Thoracic aorta (tissue), 2 donors: ENCODE data around the gene OR5H2. TPM values are rescaled to one million over a fixed set of nuclear protein-coding genes. Genes with fewer than 3 reads are reported as not detected.

ENCODE experiments used
- ATAC-seq: fragments of 150-250 bp; one replicate; pipeline ENCODE4 v1.8.0; 2017; ENCODE audit warnings: low read depth; ENCODE audit not compliant: insufficient number of reproducible peaks, low FRiP score
- DNase-seq: peaks from one replicate; pipeline ENCODE4 v3.0.0-alpha.2; 2020; ENCODE audit warnings: low spot score
- H3K27ac ChIP-seq, 2 donors: fragments of 200-600 bp; sonication (generic); 1 replicate in 1 of 2; 2 replicates in 1 of 2; pipeline ENCODE4 v1.5.1; 2016; ENCODE audit warnings: mild to moderate bottlenecking in 2 of 2, moderate library complexity in 2 of 2
- H3K27me3 ChIP-seq: fragments of 200-600 bp; sonication (generic); replicated peaks from 2 replicates; pipeline ENCODE4 v1.6.0; 2016; ENCODE audit warnings: mild to moderate bottlenecking; ENCODE audit not compliant: insufficient read depth
- H3K36me3 ChIP-seq: fragments of 200-600 bp; sonication (generic); one replicate; pipeline ENCODE4 v1.5.1; 2016
- H3K4me1 ChIP-seq, 2 donors: fragments of 200-600 bp; sonication (generic); 1 replicate in 1 of 2; 2 replicates in 1 of 2; pipeline versions ENCODE4 v1.5.1 to v1.6.0; 2016; ENCODE audit warnings: low read depth in 2 of 2, mild to moderate bottlenecking in 1 of 2; ENCODE audit not compliant: control insufficient read depth in 1 of 2
- H3K4me3 ChIP-seq: fragments of 200-600 bp; sonication (generic); 2 replicates; pipeline ENCODE4 v1.5.1; 2016; ENCODE audit warnings: mild to moderate bottlenecking
- H3K9me3 ChIP-seq: fragments of 200-600 bp; sonication (generic); 2 replicates; pipeline ENCODE4 v1.5.1; 2016
- CTCF ChIP-seq: fragments of 200-600 bp; sonication (generic); IDR thresholded peaks from one replicate; pipeline ENCODE4 v1.5.1; 2019; ENCODE audit warnings: antibody characterized with exemption
- total RNA-seq, 2 donors: library from RNA; depleted of rRNA; stranded (reverse); fragments of >200 nt; gene quantifications; one replicate each; pipeline versions ENCODE4 v1.1.0 to v1.2.3, GENCODE V29; 2016

Gene OR5H2
- total RNA-seq, 2 donors from 2014 or later = not detected

- Histone ChIP-seq H3K27ac (no peak overlapping the region), H3K4me1 (no peaks in the 10 kb centered on the region), H3K9me3 (no peaks in the 10 kb centered on the region), H3K36me3 (no peaks in the 10 kb centered on the region), H3K4me3 (no peak overlapping the region), H3K27me3 (no peaks in the 10 kb centered on the region)
- DNase-seq (no peak), ATAC-seq (no peak)
- TF ChIP-seq CTCF = no peak
These were observed 40.4 kb downstream of the OR5H2 start for GRCh38 chr3:98322686-98323085.

DNA sequence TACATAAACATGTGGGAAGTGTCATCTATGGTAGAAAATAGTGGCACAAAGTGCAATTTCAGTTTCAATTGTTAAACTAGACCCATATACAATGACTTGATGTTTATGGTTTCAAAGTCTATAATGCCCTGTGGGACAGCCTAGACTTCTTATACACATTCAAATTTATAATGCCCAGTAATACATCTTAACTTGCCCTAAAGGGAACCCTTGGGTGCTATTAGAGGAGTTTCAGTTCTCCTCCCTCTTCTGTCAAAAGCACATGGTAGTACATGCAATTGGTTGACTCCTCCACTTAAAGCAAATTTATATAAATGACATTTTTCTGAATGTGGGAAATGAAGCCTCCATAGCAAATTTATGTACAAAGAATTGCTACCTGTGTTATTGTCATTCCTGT, 41.1 kb downstream of the OR5H2 start:
- H3K36me3 ChIP-seq = no peaks in the 10 kb centered on the region
- no peak for ATAC-seq

GRCh38 chr3:98325055-98325454, 42.8 kb downstream of the OR5H2 start:
- TF ChIP-seq CTCF = no peak
- no peaks in the 10 kb centered on the region for H3K27me3 ChIP-seq
- DNase-seq = no peak
- no peaks in the 10 kb centered on the region for H3K4me1 ChIP-seq
- no peaks in the 10 kb centered on the region for H3K9me3 ChIP-seq
- no peak overlapping the region for H3K4me3 ChIP-seq
- H3K36me3 ChIP-seq = no peaks in the 10 kb centered on the region
- no peak for ATAC-seq
- no peak overlapping the region for H3K27ac ChIP-seq

More for the DNA sequence above, 41.1 kb downstream of the OR5H2 start:
- H3K4me1 ChIP-seq = no peaks in the 10 kb centered on the region
- no peaks in the 10 kb centered on the region for H3K27me3 ChIP-seq
- TF ChIP-seq CTCF = no peak
- no peak overlapping the region for H3K27ac ChIP-seq
- no peak for DNase-seq
- H3K4me3 ChIP-seq = no peak overlapping the region
- no peaks in the 10 kb centered on the region for H3K9me3 ChIP-seq

GRCh38 chr3:98326105-98326893, 44.0 kb downstream of the OR5H2 start:
- H3K4me1 ChIP-seq = no peaks in the 10 kb centered on the region
- no peak overlapping the region for H3K4me3 ChIP-seq
- DNase-seq = no peak
- H3K27me3 ChIP-seq = no peaks in the 10 kb centered on the region
- no peak overlapping the region for H3K27ac ChIP-seq
- no peaks in the 10 kb centered on the region for H3K36me3 ChIP-seq
- TF ChIP-seq CTCF = no peak
- no peak for ATAC-seq
- no peaks in the 10 kb centered on the region for H3K9me3 ChIP-seq

- no peak for DNase-seq
- no peak overlapping the region for H3K4me3 ChIP-seq
These were observed 44.6 kb downstream of the OR5H2 start for GRCh38 chr3:98326945-98327344.

More at GRCh38 chr3:98326945-98327344, 44.6 kb downstream of the OR5H2 start:
- no peaks in the 10 kb centered on the region for H3K27me3 ChIP-seq
- no peak for ATAC-seq
- H3K36me3 ChIP-seq = no peaks in the 10 kb centered on the region
- no peak overlapping the region for H3K27ac ChIP-seq
- no peaks in the 10 kb centered on the region for H3K9me3 ChIP-seq
- no peaks in the 10 kb centered on the region for H3K4me1 ChIP-seq
- no peak for TF ChIP-seq CTCF
